ENCODE data around the gene MGRN1. TPM values are rescaled to one million over a fixed set of nuclear protein-coding genes. Genes with fewer than 3 reads are reported as not detected.
"Not testable (repeated sequence)": the region's sequence is repeated elsewhere in the genome, so short reads cannot be mapped to it uniquely, and the experiment has no call there.

MGRN1 gene
- total RNA-seq, 1 donor from 2014 or later, result 124 TPM

GRCh38 chr16:4724661-4725270, 100.1 kb downstream of the MGRN1 start:
- DNase-seq (ENCODE audit: low spot score), result no peak
- no peak overlapping the region for H3K4me3 Mint-ChIP-seq (ENCODE audit: low read depth)
- no peaks in the 10 kb centered on the region for H3K27me3 Mint-ChIP-seq (ENCODE audit: low read depth)
- peaks cover 7% of the 10 kb centered on the region for H3K36me3 Mint-ChIP-seq (ENCODE audit: low read depth)
- H3K4me1 Mint-ChIP-seq (ENCODE audit: low read depth), result no peaks in the 10 kb centered on the region
- H3K9me3 Mint-ChIP-seq, result no peaks in the 10 kb centered on the region
- intact Hi-C loops (cut with micrococcal nuclease), result no loop called here
- H3K27ac Mint-ChIP-seq, result no peak overlapping the region

GRCh38 chr16:4726616-4727015, 102.0 kb downstream of the MGRN1 start:
- Mint-ChIP-seq H3K36me3 (ENCODE audit: low read depth) (peaks cover 11% of the 10 kb centered on the region), H3K4me1 (ENCODE audit: low read depth) (no peaks in the 10 kb centered on the region), H3K9me3 (no peaks in the 10 kb centered on the region), H3K27me3 (ENCODE audit: low read depth) (no peaks in the 10 kb centered on the region), H3K4me3 (ENCODE audit: low read depth) (no peak overlapping the region), H3K27ac (no peak overlapping the region)
- DNase-seq (ENCODE audit: low spot score), result no peak
- intact Hi-C loops (cut with micrococcal nuclease), result no loop called here

DNA sequence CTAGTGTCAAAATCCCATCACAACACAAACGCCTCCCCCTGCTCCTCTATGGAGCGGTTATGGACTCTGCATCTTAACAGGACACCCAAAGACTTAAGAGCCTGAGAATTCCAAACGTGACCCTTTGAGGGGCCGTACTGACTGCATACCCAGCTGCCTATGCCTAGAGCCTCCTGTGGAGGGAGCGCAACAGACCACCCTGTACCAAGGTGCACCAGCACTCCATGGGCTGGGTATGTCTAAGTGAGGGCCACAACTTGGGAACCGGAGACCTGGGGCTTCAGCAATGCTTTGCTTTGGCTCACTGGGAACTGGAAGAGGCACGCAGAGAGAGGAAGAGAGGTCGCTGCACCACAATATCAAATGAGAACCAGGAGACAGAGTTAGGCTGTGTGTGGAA, 104.0 kb downstream of the MGRN1 start:
- H3K36me3 Mint-ChIP-seq (ENCODE audit: low read depth), result peaks cover 4% of the 10 kb centered on the region
- no peaks in the 10 kb centered on the region for H3K27me3 Mint-ChIP-seq (ENCODE audit: low read depth)
- intact Hi-C loops (cut with micrococcal nuclease), result no loop called here
- no peak overlapping the region for H3K27ac Mint-ChIP-seq
- no peak overlapping the region for H3K4me3 Mint-ChIP-seq (ENCODE audit: low read depth)
- H3K9me3 Mint-ChIP-seq, result no peaks in the 10 kb centered on the region
- peaks cover 7% of the 10 kb centered on the region for H3K4me1 Mint-ChIP-seq (ENCODE audit: low read depth)
- DNase-seq (ENCODE audit: low spot score), result no peak

GRCh38 chr16:4729876-4730275, 105.2 kb downstream of the MGRN1 start:
- peaks cover 4% of the 10 kb centered on the region for H3K36me3 Mint-ChIP-seq (ENCODE audit: low read depth)
- DNase-seq (ENCODE audit: low spot score), result no peak
- no peak overlapping the region for H3K27ac Mint-ChIP-seq
- no peaks in the 10 kb centered on the region for H3K27me3 Mint-ChIP-seq (ENCODE audit: low read depth)
- intact Hi-C loops (cut with micrococcal nuclease), result loop anchor here (10.0 kb wide), 1 partner anchor 225 kb away; the partner anchor contains the start of gene SEC14L5
- H3K4me3 Mint-ChIP-seq (ENCODE audit: low read depth), result no peak overlapping the region
- no peaks in the 10 kb centered on the region for H3K9me3 Mint-ChIP-seq
- peaks cover 7% of the 10 kb centered on the region for H3K4me1 Mint-ChIP-seq (ENCODE audit: low read depth)

DNA sequence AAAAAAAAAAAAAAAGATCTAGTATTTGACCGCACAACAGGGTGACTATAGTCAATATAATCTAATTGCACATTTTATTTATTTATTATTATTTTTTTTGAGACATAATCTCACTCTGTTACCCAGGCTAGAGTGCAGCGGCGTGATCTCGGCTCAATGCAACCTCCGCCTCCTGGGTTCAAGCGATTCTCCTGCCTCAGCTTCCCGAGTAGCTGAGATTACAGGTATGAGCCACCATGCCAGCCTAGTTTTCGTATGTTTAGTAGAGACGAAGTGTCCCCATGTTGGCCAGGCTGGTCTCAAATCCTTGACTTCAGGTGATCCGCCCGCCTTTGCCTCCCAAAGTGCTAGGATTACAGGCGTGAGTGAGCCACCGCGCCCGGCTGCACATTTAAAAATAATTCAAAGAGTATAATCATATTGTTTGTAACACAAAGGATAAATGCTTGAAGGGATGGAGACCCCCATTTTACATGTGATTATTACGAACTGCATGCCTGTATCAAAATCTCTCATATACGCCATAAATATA, 108.7 kb downstream of the MGRN1 start:
- Mint-ChIP-seq H3K9me3 (no peaks in the 10 kb centered on the region), H3K36me3 (ENCODE audit: low read depth) (peaks cover 4% of the 10 kb centered on the region), H3K4me3 (ENCODE audit: low read depth) (peak overlapping the region; percentile 85), H3K27me3 (ENCODE audit: low read depth) (no peaks in the 10 kb centered on the region), H3K27ac (peak overlapping the region; percentile 47), H3K4me1 (ENCODE audit: low read depth) (peaks cover 12% of the 10 kb centered on the region)
- intact Hi-C loops (cut with micrococcal nuclease), result loop anchor here (10.0 kb wide), 1 partner anchor 222 kb away; the partner anchor contains the start of gene SEC14L5
- DNase-seq (ENCODE audit: low spot score), result no peak

DNA sequence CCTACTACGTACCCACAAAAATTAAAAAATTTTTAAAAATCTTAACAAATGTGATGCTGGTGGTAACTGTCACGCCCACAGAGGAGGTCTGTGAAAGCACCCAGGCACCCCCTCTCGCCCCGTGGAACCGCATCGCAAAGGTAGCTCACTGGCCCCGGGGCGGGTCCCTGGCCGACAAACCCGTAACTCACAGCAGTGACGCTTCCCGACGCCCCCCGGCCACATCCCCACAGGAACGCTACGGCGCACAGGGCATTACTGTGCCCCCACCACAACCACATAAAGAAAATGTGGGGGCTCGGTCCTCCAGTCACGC, 109.1 kb downstream of the MGRN1 start:
- Mint-ChIP-seq H3K27me3 (ENCODE audit: low read depth) (no peaks in the 10 kb centered on the region), H3K4me3 (ENCODE audit: low read depth) (peak overlapping the region; percentile 85), H3K36me3 (ENCODE audit: low read depth) (peaks cover 4% of the 10 kb centered on the region), H3K4me1 (ENCODE audit: low read depth) (peaks cover 12% of the 10 kb centered on the region), H3K9me3 (no peaks in the 10 kb centered on the region), H3K27ac (peak overlapping the region; percentile 47)
- intact Hi-C loops (cut with micrococcal nuclease), result loop anchor here (1.0 to 10.0 kb wide), 4 partner anchors 34 to 221 kb away; partner anchors contain the start of genes GLYR1, ROGDI, SEC14L5 and UBN1
- no peak for DNase-seq (ENCODE audit: low spot score)

DNA sequence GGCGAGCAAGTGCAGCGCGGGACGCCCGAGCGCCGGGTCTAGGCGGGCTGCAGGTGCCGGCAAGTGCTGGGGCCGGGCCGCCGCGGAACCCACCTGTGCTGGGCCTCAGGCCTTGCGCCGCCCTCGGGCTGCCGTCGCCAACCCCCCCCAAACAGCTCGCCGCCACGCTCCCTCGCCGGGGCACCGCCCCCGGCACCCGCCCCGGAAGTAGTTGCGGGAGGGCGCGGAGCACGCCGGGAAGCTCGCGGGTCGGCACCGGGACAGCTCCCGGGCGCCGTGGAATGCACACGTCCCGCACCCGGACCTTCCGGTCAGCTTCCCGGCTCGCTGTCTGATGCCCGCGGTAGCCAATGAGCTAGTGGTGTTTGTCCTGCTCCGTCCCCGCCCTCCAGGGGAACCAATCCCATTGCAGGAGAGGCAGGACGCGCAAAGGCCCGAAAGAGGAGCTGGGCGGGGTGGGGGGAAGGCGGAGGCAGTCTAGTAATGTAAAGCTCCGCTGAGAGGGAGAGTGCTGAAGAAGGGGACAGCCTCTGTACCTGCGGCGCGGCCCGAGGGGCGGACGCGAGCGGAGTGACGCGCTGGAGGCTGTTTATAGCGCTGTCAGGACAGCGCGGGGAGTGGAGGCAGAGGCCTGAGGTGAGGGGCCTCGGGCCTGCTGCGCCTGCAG, 109.6 kb downstream of the MGRN1 start, which contains the start of the genes ANKS3 and DNAAF8:
ANKS3 (minus strand) TSS at position 209 of the 667 bp plus-strand sequence. CDS start 4,122 bp downstream, outside the sequence.
DNAAF8 (plus strand) TSS at position 475 of the 667 bp plus-strand sequence. CDS start 1,978 bp downstream, outside the sequence.
- no peaks in the 10 kb centered on the region for H3K27me3 Mint-ChIP-seq (ENCODE audit: low read depth)
- H3K4me3 Mint-ChIP-seq (ENCODE audit: low read depth), result peak within 1 kb of the TSS; percentile 85
- H3K27ac Mint-ChIP-seq, result peak within 1 kb of the TSS; percentile 69
- H3K9me3 Mint-ChIP-seq, result no peaks in the 10 kb centered on the region
- DNase-seq (ENCODE audit: low spot score), result peak; percentile 76
- peaks cover 12% of the 10 kb centered on the region for H3K4me1 Mint-ChIP-seq (ENCODE audit: low read depth)
- peaks cover 4% of the 10 kb centered on the region for H3K36me3 Mint-ChIP-seq (ENCODE audit: low read depth)
- intact Hi-C loops (cut with micrococcal nuclease), result loop anchor here (1.0 to 10.0 kb wide), 4 partner anchors 33 to 221 kb away; partner anchors contain the start of genes GLYR1, ROGDI, SEC14L5 and UBN1

GRCh38 chr16:4734730-4735535, 110.3 kb downstream of the MGRN1 start:
- H3K9me3 Mint-ChIP-seq, result no peaks in the 10 kb centered on the region
- DNase-seq (ENCODE audit: low spot score), result peak; percentile 89
- peaks cover 12% of the 10 kb centered on the region for H3K4me1 Mint-ChIP-seq (ENCODE audit: low read depth)
- peak overlapping the region; percentile 69 for H3K27ac Mint-ChIP-seq
- H3K36me3 Mint-ChIP-seq (ENCODE audit: low read depth), result peaks cover 4% of the 10 kb centered on the region
- intact Hi-C loops (cut with micrococcal nuclease), result loop anchor here (1.0 to 10.0 kb wide), 4 partner anchors 32 to 220 kb away; partner anchors contain the start of genes GLYR1, ROGDI, SEC14L5 and UBN1
- H3K27me3 Mint-ChIP-seq (ENCODE audit: low read depth), result no peaks in the 10 kb centered on the region
- peak overlapping the region; percentile 85 for H3K4me3 Mint-ChIP-seq (ENCODE audit: low read depth)

- Mint-ChIP-seq H3K27ac (no peak overlapping the region), H3K4me1 (ENCODE audit: low read depth) (peaks cover 12% of the 10 kb centered on the region), H3K27me3 (ENCODE audit: low read depth) (no peaks in the 10 kb centered on the region), H3K9me3 (no peaks in the 10 kb centered on the region), H3K36me3 (ENCODE audit: low read depth) (no peaks in the 10 kb centered on the region), H3K4me3 (ENCODE audit: low read depth) (no peak overlapping the region)
- intact Hi-C loops (cut with micrococcal nuclease), result loop anchor here (10.0 kb wide), 1 partner anchor 218 kb away; the partner anchor contains the start of gene SEC14L5
- DNase-seq (ENCODE audit: low spot score), result no peak
Measured at GRCh38 chr16:4736546-4736945, 111.9 kb downstream of the MGRN1 start.

- H3K27me3 Mint-ChIP-seq (ENCODE audit: low read depth), result no peaks in the 10 kb centered on the region
Measured at GRCh38 chr16:4737545-4737944, 112.9 kb downstream of the MGRN1 start.

DNA sequence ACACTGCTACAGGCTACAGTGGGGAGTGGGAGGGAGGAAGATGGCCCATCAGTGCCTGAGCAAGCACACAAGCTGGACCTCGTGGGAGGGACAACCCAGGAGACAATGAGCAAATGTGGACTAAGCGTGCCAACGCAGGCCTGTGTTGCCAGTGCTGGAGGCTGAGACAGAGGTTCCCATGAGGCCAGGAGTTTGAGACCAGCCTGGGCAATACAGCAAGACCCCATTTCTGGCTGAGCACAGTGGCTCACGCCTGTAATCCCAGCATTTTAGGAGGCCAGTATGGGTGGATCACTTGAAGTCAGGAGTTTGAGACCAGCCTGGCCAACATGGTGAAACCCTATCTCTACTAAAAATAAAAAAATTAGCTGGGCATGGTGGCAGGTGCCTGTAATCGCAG, 113.7 kb downstream of the MGRN1 start:
- H3K4me1 Mint-ChIP-seq (ENCODE audit: low read depth), result peaks cover 10% of the 10 kb centered on the region
- intact Hi-C loops (cut with micrococcal nuclease), result loop anchor here (10.0 kb wide), 1 partner anchor 216 kb away; the partner anchor contains the start of gene SEC14L5
- H3K36me3 Mint-ChIP-seq (ENCODE audit: low read depth); DNase-seq (ENCODE audit: low spot score); H3K4me3 Mint-ChIP-seq (ENCODE audit: low read depth); H3K27me3 Mint-ChIP-seq (ENCODE audit: low read depth); H3K9me3 Mint-ChIP-seq; H3K27ac Mint-ChIP-seq: not testable (repeated sequence)

More at GRCh38 chr16:4737545-4737944, 112.9 kb downstream of the MGRN1 start:
- intact Hi-C loops (cut with micrococcal nuclease), result loop anchor here (10.0 kb wide), 1 partner anchor 217 kb away; the partner anchor contains the start of gene SEC14L5
- Mint-ChIP-seq H3K9me3 (no peaks in the 10 kb centered on the region), H3K4me1 (ENCODE audit: low read depth) (peaks cover 12% of the 10 kb centered on the region), H3K27ac (no peak overlapping the region), H3K36me3 (ENCODE audit: low read depth) (no peaks in the 10 kb centered on the region), H3K4me3 (ENCODE audit: low read depth) (no peak overlapping the region)
- no peak for DNase-seq (ENCODE audit: low spot score)

Measured in activated T-helper 2 cell treated with anti-CD3 and anti-CD28 coated beads, Interferon-gamma antibody, Interleukin-2, Interleukin-4, amounts not matched to agents 10 μg/mL and 5 μg/mL and 100 μg/mL, durations not matched to agents 14 hours and 24 hours and 36 hours (primary cell).